Embryonic facial prominence (tissue), 1 donor: ENCODE results near the gene PLCB1.
"Not testable (repeated sequence)": the region's sequence is repeated elsewhere in the genome, so short reads cannot be mapped to it uniquely, and the experiment has no call there.

ENCODE experiments used
- DNase-seq: peaks from one replicate; pipeline ENCODE4 v3.0.0-alpha.2; 2016; ENCODE audit errors: extremely low spot score

PLCB1 gene

GRCh38 chr20:8786383-8786782, 654.3 kb downstream of the PLCB1 start:
- DNase-seq, result no peak

- no peak for DNase-seq
These were observed 655.0 kb downstream of the PLCB1 start for GRCh38 chr20:8787090-8787489.

- no peak for DNase-seq
These were observed 656.2 kb downstream of the PLCB1 start for GRCh38 chr20:8788275-8788674.

- no peak for DNase-seq
These were observed 656.8 kb downstream of the PLCB1 start for GRCh38 chr20:8788831-8789230.

GRCh38 chr20:8790442-8791074, 658.5 kb downstream of the PLCB1 start:
- DNase-seq, result peak; percentile 13

GRCh38 chr20:8795404-8795803, 663.3 kb downstream of the PLCB1 start:
- no peak for DNase-seq

- no peak for DNase-seq
These were observed 664.1 kb downstream of the PLCB1 start for GRCh38 chr20:8796088-8796660.

- no peak for DNase-seq
These were observed 666.4 kb downstream of the PLCB1 start for GRCh38 chr20:8798505-8798904.

GRCh38 chr20:8800089-8800488, 668.0 kb downstream of the PLCB1 start:
- no peak for DNase-seq

GRCh38 chr20:8801686-8802085, 669.6 kb downstream of the PLCB1 start:
- DNase-seq, result no peak

GRCh38 chr20:8803065-8803464, 671.0 kb downstream of the PLCB1 start:
- no peak for DNase-seq

- no peak for DNase-seq
These were observed 671.9 kb downstream of the PLCB1 start for GRCh38 chr20:8803941-8804340.

- no peak for DNase-seq
These were observed 673.8 kb downstream of the PLCB1 start for GRCh38 chr20:8805737-8806442.

- no peak for DNase-seq
These were observed 675.6 kb downstream of the PLCB1 start for GRCh38 chr20:8807480-8808201.

GRCh38 chr20:8808202-8808535, 676.1 kb downstream of the PLCB1 start:
- no peak for DNase-seq

- DNase-seq, result no peak
These were observed 677.3 kb downstream of the PLCB1 start for GRCh38 chr20:8809107-8809953.

- no peak for DNase-seq
These were observed 679.9 kb downstream of the PLCB1 start for GRCh38 chr20:8811801-8812594.

- DNase-seq, result no peak
These were observed 680.8 kb downstream of the PLCB1 start for GRCh38 chr20:8812817-8813216.

GRCh38 chr20:8815208-8815607, 683.1 kb downstream of the PLCB1 start:
- DNase-seq, result no peak

- DNase-seq, result no peak
These were observed 697.2 kb downstream of the PLCB1 start for GRCh38 chr20:8829256-8829655.

GRCh38 chr20:8834294-8834693, 702.2 kb downstream of the PLCB1 start:
- not testable (repeated sequence) for DNase-seq
